Tongue (tissue), 2 donors: Measurements from ENCODE around the gene LIPC. TPM values are rescaled to one million over a fixed set of nuclear protein-coding genes. Genes with fewer than 3 reads are reported as not detected.

Source experiments
- DNase-seq: peaks from one replicate; pipeline ENCODE4 v3.0.0-alpha.2; 2015
- total RNA-seq: library from RNA; depleted of rRNA; stranded (reverse); fragments of >200 nt; gene quantifications from one replicate; pipeline ENCODE4 v1.2.3, GENCODE V29; 2014

LIPC gene
- total RNA-seq, 1 donor from 2014 or later = 1.0 TPM

DNA sequence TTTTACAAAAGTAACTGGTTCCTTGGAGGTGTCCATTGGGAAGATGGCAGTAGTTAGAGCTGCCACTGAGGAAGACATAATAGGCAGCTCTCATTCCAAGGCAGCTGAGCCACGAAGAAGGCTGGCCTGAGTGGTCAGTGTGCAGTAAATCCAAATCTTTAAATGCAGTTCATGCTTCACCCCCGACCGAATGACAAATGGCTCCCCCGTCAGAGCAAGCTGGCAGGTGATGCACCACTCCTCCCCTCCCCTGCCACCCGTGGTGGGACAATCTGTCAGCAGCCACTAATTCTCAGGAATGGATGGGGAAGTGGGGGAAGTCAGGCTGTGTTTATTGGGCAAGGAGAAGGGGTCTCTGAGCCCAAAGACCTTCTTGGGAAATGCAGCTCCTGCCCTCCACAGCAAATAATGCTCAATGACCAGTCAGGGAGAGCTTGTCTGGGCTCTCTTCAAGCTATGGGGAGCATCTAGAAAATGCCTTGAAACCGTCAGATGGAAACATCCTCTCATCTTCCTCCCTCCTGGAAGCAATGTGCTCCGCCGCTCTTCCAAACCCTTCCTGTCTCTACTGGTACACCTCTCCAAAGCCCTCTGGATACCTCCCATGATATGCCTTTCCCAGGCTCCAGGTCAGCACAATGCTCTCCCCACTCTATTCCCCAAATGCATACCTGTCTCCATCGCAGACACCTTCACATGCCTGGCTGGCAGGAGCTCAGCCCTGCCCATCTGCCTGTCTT lies 65.4 kb downstream of the LIPC start:
- no peak for DNase-seq

DNA sequence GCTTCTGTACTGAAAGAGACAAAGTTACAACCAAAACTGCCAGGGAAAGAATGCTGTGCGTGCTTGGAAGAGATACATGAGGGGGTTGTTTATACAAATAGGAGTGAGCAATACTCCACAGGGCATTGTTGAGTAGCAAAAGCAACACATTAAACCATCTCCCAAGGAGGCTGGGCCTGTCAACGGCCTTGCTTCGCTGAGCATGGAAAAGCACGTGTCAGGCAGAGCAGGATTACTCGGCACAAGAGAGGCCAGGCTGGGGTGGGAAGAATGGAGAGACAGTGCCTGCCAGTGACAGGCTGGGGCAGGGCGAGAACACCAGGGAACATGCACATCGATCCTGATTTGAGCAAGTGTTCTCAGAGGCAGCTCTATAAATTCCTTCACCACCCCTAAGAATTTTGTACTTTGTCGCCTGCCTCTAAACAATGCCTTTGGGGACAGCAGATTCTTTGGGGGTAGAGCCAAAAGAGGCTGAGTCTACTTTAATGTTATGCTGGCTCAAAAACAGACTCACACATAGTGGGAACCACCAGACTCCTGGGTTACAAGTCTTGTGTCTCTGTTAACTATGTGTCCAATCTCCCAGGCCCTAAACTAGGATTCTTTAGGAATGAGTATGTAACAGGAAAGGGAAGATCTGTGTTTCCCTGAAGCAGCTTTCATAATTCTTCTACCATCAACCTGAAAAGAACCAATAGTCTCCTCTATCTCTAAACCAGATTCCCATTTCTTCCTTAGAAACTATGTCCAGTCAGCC lies 67.2 kb downstream of the LIPC start:
- DNase-seq = no peak

DNA sequence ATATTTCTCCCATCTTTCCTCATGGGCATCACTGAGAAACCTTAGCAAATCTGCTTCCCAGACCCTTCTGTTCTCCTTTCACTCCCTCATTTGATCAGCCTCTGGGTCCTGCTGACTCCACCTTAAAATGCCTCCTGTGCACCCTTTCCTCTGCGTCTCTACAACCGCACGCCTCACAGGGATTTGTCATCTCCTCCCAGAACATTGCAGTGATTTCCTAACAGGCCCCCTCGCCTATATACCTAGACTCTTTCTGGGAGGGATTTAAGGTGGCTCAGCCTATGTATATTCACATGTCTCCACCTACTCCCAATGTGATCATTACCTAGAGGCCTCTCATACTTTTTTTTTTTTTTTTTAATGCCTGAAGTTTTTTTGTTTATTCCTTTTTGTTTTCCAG lies 69.2 kb downstream of the LIPC start:
- DNase-seq = no peak

DNA sequence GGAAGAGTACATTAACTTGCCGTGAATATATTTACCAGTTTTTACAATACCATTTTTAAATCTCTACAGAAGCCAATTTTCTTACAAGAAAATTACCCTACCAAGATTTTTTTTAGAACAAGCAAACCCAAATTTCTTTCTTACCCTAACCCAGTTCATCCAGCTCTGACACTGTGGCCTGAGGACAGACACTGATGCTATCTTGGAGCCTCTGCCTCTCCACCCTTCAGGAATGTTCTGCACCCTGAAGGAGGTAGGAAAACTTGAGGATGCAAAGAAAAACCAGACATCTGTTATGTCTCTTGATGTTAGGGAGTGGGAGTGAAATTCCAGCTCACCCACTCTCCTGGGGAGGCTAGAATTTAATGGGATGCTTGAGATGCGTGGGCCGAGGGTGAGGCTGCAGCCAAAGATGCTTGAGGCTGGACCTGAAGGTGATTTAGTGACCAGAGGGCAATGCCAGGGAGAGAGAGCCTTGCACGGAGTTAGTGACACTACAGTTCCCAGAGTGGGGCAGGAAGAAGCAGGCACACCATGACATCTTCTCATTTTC lies 69.9 kb downstream of the LIPC start:
- no peak for DNase-seq

GRCh38 chr15:58503139-58504027 lies 71.6 kb downstream of the LIPC start:
- DNase-seq = no peak

DNA sequence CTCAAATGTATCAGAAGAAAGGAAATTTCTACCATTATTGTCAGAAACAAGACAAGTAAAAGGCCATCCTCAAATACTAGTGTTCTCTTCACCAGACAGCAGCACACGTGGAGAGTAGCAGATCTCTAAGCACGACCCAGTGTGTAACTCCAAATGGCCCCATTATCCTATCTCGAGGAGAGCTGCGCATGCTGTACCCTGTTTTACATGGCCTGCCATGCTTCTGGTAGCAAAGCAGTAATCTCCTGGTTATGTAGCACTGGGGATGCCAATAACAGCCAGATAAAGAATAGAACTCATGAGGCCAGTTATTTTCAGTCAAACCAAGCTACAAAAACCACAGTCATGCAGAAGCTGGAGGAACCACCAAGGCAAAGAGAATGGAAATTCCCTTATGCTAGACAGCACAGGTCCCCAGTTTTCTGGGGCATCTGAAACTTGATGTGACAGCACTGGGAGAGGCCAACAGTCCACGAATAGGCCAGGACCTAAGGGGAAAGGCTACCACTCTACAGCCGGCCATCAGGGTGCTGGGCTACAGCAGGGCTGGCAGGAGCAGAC lies 73.0 kb downstream of the LIPC start:
- DNase-seq = no peak

DNA sequence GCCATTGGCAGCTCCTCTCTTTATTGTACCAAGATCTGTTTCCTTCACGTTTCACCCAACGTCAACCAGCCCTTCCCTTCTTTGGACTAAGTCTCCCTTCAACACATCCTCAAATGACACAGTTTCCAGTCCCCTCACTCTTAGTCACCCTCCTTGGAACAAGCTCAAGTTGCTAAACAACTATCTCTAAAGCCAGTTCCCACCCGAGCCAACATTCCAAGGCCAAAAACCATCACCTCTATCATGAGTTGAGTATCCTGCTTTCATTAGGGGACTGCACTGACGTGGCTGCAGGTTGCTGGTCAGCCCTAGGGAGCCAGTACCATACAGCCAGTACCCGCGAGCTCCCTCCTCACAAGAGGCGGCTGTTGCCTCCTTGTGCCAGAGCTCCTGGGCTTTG lies 73.8 kb downstream of the LIPC start:
- DNase-seq = no peak

GRCh38 chr15:58506064-58506490 lies 74.3 kb downstream of the LIPC start:
- DNase-seq = peak; percentile 41

- DNase-seq = no peak
Measured at GRCh38 chr15:58506783-58507668, 75.2 kb downstream of the LIPC start.

- no peak for DNase-seq
Measured at GRCh38 chr15:58509556-58509955, 77.8 kb downstream of the LIPC start.

DNA sequence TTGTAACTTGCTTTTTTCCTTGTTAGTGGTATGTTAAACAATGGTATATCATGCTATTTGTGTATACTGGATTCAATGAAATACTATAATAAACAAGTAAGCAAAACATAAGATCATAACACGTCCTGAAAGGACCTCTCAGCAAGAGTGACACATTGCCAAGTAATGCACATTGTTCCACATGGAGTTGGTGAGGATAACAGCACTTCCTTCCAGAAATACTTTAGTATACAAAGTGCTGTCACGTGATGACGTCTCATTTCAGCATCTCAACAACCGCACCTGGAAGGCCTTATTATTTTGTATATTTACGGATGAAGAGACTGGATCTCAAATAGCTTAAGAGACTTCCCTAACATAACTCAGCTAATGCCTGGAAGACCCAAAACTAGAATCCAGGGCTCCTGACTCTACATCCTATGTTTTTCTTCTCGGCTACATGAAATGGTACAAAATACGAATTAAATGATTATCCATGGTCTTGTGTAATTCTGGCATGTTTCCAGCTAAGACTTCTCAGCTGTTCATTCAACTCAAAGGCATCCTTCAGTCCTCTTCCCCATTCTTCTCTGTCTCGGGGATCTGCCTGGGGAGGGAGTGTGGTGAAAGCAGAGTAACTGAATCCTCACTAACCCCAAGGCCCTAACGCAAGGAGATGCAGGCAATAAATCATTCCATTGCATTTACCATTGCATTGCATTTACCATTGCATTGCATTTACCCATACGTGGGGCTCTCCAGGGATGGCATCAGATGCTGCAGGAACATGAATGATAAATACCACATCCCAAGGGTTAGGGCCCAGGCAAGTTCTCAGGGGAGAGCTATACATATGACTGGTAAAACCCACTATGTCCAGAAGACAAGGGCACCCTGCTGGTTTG lies 79.2 kb downstream of the LIPC start:
- DNase-seq = peak; percentile 87

DNA sequence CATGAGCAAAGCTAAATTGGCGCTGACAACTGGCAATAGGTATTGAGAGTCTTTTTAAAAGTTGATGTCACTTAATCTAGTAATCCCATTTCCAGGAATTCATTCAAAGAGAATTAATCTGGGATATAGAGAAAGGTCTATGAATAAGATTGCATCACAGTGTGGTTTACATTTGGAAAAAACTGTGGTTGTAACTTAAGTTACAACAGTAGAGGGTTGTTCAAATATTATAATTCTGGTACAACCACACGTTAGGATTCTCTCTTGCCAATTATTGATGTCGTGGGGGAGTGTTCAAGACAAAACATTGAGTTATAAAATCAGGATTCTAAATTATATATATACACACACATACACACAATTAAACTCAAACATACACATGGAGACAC lies 79.8 kb downstream of the LIPC start:
- no peak for DNase-seq

- no peak for DNase-seq
Measured at GRCh38 chr15:58512522-58512921, 80.7 kb downstream of the LIPC start.

DNA sequence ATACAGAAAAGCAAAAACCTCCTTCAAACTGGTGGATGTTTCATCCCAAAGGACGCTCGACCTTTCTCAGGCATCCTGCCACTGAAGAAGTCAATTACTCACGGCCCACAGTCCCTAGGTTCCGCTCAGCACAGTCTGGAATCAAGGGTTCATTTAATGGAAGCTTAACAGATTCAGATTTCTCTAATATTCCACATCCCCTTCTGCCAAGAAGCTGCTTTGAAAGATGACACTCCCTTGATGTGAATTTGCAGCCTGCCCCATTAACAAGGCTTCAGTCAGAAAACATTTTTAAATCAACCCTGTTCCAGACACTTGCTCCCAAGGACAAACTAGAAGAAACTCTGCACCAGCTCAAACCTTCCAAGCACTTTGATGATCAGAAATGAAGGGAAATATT lies 81.2 kb downstream of the LIPC start:
- peak; percentile 82 for DNase-seq

GRCh38 chr15:58513726-58514336 lies 82.0 kb downstream of the LIPC start:
- DNase-seq = peak; percentile 49

- no peak for DNase-seq
Measured at GRCh38 chr15:58515807-58516206, 84.0 kb downstream of the LIPC start.

- DNase-seq = no peak
Measured at GRCh38 chr15:58517252-58517681, 85.5 kb downstream of the LIPC start.

DNA sequence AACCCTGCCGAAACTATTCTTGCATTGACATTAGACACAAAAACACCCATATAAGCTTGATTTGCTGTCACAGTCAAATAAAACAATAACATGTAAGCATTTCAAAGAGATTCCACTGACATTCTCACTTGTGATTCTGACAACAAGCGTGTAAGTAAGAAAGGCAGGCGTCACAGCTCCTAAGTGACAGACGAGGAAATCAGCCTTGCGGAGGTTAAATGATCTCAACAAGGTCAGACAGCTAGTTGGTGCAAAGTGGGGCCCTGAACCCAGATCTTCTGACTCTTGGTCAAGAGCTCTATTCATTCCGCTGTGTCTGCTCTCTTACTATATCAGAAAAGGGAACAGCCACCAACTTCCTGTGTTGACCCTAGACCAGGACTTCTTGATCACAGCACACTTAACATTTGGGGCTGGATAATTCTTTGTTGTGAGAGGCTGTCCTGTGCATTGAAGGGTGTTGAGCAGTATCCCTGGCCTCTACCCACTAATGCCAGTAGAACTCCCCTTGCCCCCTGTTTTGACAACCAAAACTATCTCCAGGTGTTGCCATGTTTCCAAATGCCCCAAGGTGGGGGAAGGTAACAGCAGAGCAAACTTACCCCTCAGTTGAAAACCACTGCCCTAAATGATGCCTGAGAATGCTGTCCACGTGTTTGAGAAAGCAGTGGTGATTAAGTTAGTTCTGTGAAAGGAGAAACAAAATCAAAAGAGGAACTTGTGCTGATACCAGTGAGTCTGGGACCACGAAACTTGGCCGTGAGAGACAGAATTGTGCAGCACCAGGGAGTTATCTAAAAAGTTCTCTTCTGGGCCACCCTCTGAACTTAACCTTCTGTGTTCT lies 86.1 kb downstream of the LIPC start:
- DNase-seq = no peak

GRCh38 chr15:58518626-58519025 lies 86.8 kb downstream of the LIPC start:
- no peak for DNase-seq
